Measurements from ENCODE around the gene CCDC85C.

CCDC85C gene

DNA sequence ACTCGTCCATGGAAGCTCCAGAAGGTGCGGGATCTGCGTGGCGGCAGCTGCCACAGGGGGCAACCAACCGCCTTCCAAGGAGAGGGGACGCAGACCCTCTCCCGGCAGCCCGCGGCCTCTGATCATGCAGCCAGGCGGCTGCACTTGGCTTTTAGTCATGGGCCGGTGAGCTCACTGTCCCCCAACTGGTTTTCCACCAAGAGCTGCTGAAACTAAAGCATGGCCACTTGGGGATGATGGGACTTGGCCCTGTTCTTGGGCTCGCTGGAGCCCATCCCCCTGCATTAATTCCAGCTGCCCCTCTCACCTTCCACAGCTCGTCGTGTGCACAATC is 39.1 kb downstream of the CCDC85C start:
- H3K4me1 ChIP-seq (ENCODE audit: control insufficient read depth in 1 of 2, insufficient read depth in 1 of 2, low read depth in 1 of 2, low read length in 1 of 2), result no peaks in the 10 kb centered on the region
- TF ChIP-seq, protein P1, sequence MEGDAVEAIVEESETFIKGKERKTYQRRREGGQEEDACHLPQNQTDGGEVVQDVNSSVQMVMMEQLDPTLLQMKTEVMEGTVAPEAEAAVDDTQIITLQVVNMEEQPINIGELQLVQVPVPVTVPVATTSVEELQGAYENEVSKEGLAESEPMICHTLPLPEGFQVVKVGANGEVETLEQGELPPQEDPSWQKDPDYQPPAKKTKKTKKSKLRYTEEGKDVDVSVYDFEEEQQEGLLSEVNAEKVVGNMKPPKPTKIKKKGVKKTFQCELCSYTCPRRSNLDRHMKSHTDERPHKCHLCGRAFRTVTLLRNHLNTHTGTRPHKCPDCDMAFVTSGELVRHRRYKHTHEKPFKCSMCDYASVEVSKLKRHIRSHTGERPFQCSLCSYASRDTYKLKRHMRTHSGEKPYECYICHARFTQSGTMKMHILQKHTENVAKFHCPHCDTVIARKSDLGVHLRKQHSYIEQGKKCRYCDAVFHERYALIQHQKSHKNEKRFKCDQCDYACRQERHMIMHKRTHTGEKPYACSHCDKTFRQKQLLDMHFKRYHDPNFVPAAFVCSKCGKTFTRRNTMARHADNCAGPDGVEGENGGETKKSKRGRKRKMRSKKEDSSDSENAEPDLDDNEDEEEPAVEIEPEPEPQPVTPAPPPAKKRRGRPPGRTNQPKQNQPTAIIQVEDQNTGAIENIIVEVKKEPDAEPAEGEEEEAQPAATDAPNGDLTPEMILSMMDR (IDR thresholded peaks at IDR 0.05), result no peak
- H3K36me3 ChIP-seq, result no peaks in the 10 kb centered on the region
- peaks cover 15% of the 10 kb centered on the region for H3K27me3 ChIP-seq
- H3K27ac ChIP-seq, result no peak overlapping the region
- no peak overlapping the region for H3K4me3 ChIP-seq (ENCODE audit: low read depth in 1 of 2, low read length in 1 of 2)
- no peaks in the 10 kb centered on the region for H3K9me3 ChIP-seq

DNA sequence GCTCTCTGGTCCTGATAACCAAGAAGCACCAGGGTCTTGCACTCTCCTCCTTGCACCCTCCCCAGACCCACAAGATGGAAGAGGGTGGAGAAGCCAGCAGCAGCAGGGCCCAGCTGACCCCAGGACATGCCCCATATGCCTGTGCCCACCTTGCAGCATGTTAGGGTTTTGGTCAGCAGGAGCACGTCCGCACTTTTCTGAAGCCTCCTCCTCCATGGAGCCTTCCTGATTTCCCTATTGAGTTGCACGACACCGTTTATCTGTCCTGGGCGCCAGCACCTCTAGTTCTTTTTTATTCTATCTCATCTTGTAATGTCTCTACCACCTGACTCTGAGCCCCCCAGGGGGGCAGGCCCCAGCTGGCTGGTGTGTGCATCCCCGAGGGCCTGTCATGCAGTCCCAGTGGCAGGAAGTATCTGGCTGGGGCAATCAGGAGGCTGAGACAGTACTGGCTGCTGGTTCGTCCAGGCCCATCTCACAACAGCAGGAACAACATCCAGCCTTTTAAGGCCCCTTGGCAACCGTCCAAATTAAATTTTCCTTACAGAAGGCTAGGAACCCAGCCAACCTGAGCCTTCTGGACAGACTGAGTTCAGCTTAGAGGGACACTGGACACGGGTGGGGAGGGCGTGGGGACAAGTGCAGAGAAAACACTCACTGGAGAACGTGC is 39.6 kb downstream of the CCDC85C start:
- Histone ChIP-seq H3K27ac (no peak overlapping the region), H3K4me1 (ENCODE audit: control insufficient read depth in 1 of 2, insufficient read depth in 1 of 2, low read depth in 1 of 2, low read length in 1 of 2) (no peaks in the 10 kb centered on the region), H3K27me3 (peaks cover 12% of the 10 kb centered on the region), H3K36me3 (no peaks in the 10 kb centered on the region), H3K9me3 (no peaks in the 10 kb centered on the region), H3K4me3 (ENCODE audit: low read depth in 1 of 2, low read length in 1 of 2) (no peak overlapping the region)
- TF ChIP-seq, protein P1 (IDR thresholded peaks at IDR 0.05), result no peak

DNA sequence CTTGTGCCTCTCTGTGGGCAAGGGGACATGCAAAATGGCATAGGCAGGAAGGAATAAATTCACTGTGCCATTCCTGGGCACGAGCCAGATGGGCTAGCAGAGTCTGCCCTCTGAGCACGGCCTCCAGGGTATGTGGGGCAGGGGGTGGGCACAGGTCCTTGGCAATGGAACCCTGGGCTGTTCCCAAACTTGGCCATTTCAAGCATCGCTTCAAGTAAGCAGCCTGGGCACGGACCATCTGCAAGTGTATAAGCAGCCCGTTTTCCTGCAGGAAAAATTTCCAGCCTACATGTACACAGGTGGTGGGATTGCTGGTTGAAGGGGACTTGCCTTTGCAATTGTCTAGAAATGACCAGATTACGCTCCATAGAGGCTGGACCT is 40.3 kb downstream of the CCDC85C start:
- Histone ChIP-seq H3K9me3 (no peaks in the 10 kb centered on the region), H3K4me1 (ENCODE audit: control insufficient read depth in 1 of 2, insufficient read depth in 1 of 2, low read depth in 1 of 2, low read length in 1 of 2) (no peaks in the 10 kb centered on the region), H3K27me3 (peaks cover 6% of the 10 kb centered on the region), H3K4me3 (ENCODE audit: low read depth in 1 of 2, low read length in 1 of 2) (no peak overlapping the region), H3K27ac (no peak overlapping the region), H3K36me3 (no peaks in the 10 kb centered on the region)
- TF ChIP-seq, protein P1 (IDR thresholded peaks at IDR 0.05), result no peak

DNA sequence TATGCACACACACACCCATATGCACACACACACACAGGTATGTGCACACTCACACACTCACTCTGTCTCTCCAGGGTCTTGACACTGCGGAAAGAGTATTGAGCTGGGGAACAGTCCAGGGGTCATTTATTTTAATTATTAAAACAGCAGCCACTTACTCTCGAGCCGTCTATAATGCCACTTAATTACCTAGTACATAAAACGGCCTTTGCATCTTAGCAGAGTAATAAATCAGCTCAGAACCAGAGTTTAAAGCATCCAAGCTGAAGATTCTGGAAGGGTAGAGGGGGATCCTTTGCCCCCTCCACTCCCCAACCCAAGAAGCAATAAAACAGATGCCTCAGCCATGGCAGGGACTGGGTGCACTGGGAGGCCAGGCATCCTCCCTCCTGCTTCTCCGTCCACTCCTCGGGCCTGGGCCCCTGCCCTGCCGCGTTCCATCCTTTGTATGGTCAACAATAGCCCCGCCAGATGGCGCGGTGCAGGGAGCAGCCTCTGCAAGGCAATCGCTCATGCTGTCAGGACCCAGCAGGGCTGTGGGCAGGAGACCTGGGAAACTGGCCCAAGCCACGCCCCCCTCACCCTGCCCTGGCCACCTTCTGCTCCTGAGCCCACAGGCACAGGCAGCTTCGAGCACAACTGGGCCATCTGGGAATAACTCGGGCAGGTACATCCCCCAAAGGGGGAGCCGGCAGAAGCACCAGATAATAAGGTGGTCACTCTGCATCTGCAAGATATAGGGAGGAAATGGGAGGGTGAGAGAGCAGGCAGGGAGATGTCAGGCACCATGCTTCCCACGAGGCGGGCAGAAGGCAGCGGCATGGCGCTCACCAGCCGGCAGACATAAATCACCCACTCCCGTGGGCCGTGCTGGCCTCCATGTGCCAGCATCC is 40.9 kb downstream of the CCDC85C start:
- no peaks in the 10 kb centered on the region for H3K27me3 ChIP-seq
- H3K4me3 ChIP-seq (ENCODE audit: low read depth in 1 of 2, low read length in 1 of 2), result no peak overlapping the region
- H3K27ac ChIP-seq, result no peak overlapping the region

DNA sequence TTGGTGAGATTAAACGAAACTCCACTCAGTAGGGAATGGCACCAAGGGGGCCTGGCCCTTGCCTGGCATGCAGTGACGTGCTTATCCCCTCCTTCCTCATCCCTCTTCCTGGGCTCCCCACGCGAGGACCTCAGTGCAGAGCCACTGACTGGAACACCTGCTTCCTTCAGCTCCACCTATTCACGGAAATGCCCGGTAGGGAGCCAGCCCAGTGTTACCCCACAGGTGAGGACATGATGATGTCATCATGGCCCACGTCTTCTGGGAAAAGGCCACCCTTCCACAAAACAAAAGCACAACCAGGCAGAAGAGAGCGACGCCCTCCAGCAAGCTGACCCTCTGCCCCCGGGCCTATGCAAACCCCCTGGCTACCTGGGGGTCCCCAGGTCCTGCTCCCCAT is 42.1 kb downstream of the CCDC85C start:
- no peaks in the 10 kb centered on the region for H3K36me3 ChIP-seq
- TF ChIP-seq, protein P1 (IDR thresholded peaks at IDR 0.05), result no peak
- no peaks in the 10 kb centered on the region for H3K9me3 ChIP-seq
- H3K4me1 ChIP-seq (ENCODE audit: control insufficient read depth in 1 of 2, insufficient read depth in 1 of 2, low read depth in 1 of 2, low read length in 1 of 2), result no peaks in the 10 kb centered on the region
- no peak overlapping the region for H3K27ac ChIP-seq
- no peak overlapping the region for H3K4me3 ChIP-seq (ENCODE audit: low read depth in 1 of 2, low read length in 1 of 2)
- no peaks in the 10 kb centered on the region for H3K27me3 ChIP-seq

More for the DNA sequence above, 40.9 kb downstream of the CCDC85C start:
- TF ChIP-seq, protein P1 (IDR thresholded peaks at IDR 0.05), result no peak
- Histone ChIP-seq H3K9me3 (no peaks in the 10 kb centered on the region), H3K4me1 (ENCODE audit: control insufficient read depth in 1 of 2, insufficient read depth in 1 of 2, low read depth in 1 of 2, low read length in 1 of 2) (no peaks in the 10 kb centered on the region), H3K36me3 (no peaks in the 10 kb centered on the region)

All from neutrophil (primary cell).